Neural cell (in vitro differentiated cells): ENCODE data around the gene VEZF1.

Source experiments
- CTCF ChIP-seq: fragments of 450-650 bp; IDR thresholded peaks from 2 replicates; pipeline ENCODE4 v1.5.1; 2014; ENCODE audit warnings: antibody characterized with exemption, mild to moderate bottlenecking, moderate library complexity; ENCODE audit not compliant: poor library complexity, severe bottlenecking
- EP300 ChIP-seq: fragments of 450-650 bp; conservative IDR thresholded peaks from 2 replicates; pipeline ENCODE4 v1.6.1; 2014; ENCODE audit warnings: antibody characterized with exemption, mild to moderate bottlenecking, moderate library complexity; ENCODE audit not compliant: poor library complexity, severe bottlenecking
- EZH2 ChIP-seq: fragments of 200-600, 300-800 bp; shearing (Covaris generic), sonication (generic); IDR thresholded peaks from 2 replicates; pipeline ENCODE4 v1.6.1; 2014; ENCODE audit warnings: antibody characterized with exemption, low read length, borderline replicate concordance, mild to moderate bottlenecking; ENCODE audit not compliant: insufficient read depth, poor library complexity, severe bottlenecking
- POLR2AphosphoS5 ChIP-seq: IDR thresholded peaks from 2 replicates; pipeline ENCODE4 v1.6.1; 2012
- RAD21 ChIP-seq: fragments of 450-650 bp; conservative IDR thresholded peaks from 2 replicates; pipeline ENCODE4 v1.6.1; 2014; ENCODE audit warnings: antibody characterized with exemption, mild to moderate bottlenecking, moderate library complexity
- TAF1 ChIP-seq: IDR thresholded peaks from 2 replicates; pipeline ENCODE4 v1.6.1; 2012; ENCODE audit warnings: low read depth

- TF ChIP-seq EP300 = no peak
- TF ChIP-seq CTCF = no peak
- no peak for TF ChIP-seq POLR2AphosphoS5
- TF ChIP-seq RAD21 = no peak
- TF ChIP-seq EZH2 = no peak
- TF ChIP-seq TAF1 = no peak
These were observed 47.3 kb downstream of the VEZF1 start for GRCh38 chr17:57940653-57941329.
